ENCODE results near the gene TLCD2. TPM values are rescaled to one million over a fixed set of nuclear protein-coding genes. Genes with fewer than 3 reads are reported as not detected.

Gene TLCD2
- total and polyA plus RNA-seq, 2 of the 13 experiments (the other 11 are each of a cell fraction or from before 2014, with no cell fraction given) = 0.90 to 1.1 TPM

- TF ChIP-seq HDAC1 (CRISPR knock-in tag; IDR thresholded peaks at IDR 0.05) = no peak
- 0 out of 2 replicates have a peak, but pooled peaks have one; percentile 54 for TF ChIP-seq ZNF343 (CRISPR knock-in tag; IDR thresholded peaks at IDR 0.05)
- TF ChIP-seq ZFP36L1 (CRISPR knock-in tag; IDR thresholded peaks at IDR 0.05) = no peak
- TF ChIP-seq LRRFIP1 (CRISPR knock-in tag; conservative IDR thresholded peaks at IDR 0.05) = no peak
- no peak for TF ChIP-seq ZNF691 (CRISPR knock-in tag; IDR thresholded peaks at IDR 0.05; ENCODE audit: borderline replicate concordance, low read depth)
- TF ChIP-seq HDAC2 (CRISPR knock-in tag; IDR thresholded peaks at IDR 0.05) = no peak
- 0 out of 2 replicates have a peak, but pooled peaks have one; percentile 86 for TF ChIP-seq ZNF251 (CRISPR knock-in tag; IDR thresholded peaks at IDR 0.05)
- TF ChIP-seq SPEN (CRISPR knock-in tag; IDR thresholded peaks at IDR 0.05; ENCODE audit: low read depth) = no peak; the same call in 1 of the 2 replicates
- TF ChIP-seq ZNF282 (IDR thresholded peaks at IDR 0.05; ENCODE audit: partially characterized antibody) = no peak
- no peak for TF ChIP-seq ZKSCAN5 (CRISPR knock-in tag; IDR thresholded peaks at IDR 0.05)
- no peak for TF ChIP-seq IKZF5 (CRISPR knock-in tag; IDR thresholded peaks at IDR 0.05)
- TF ChIP-seq RORA (CRISPR knock-in tag; IDR thresholded peaks at IDR 0.05) = no peak
- TF ChIP-seq GTF2F1 (IDR thresholded peaks at IDR 0.05; ENCODE audit: low read length) = no peak
- TF ChIP-seq ZNF580 (CRISPR knock-in tag; IDR thresholded peaks at IDR 0.05; ENCODE audit: borderline replicate concordance, low read depth) = no peak
- no peak for TF ChIP-seq ZNF234 (CRISPR knock-in tag; conservative IDR thresholded peaks at IDR 0.05)
- TF ChIP-seq ZNF34 (CRISPR knock-in tag; IDR thresholded peaks at IDR 0.05; ENCODE audit: borderline replicate concordance) = no peak
- TF ChIP-seq NCOR1 (IDR thresholded peaks at IDR 0.05; ENCODE audit: borderline replicate concordance, low read length) = no peak
- peak; percentile 69; the same call in 1 of the 2 replicates for TF ChIP-seq ZNF546 (CRISPR knock-in tag; conservative IDR thresholded peaks at IDR 0.05)
- TF ChIP-seq ZNF773 (CRISPR knock-in tag; IDR thresholded peaks at IDR 0.05; ENCODE audit: borderline replicate concordance) = no peak
- no peak for TF ChIP-seq ZSCAN20 (CRISPR knock-in tag; IDR thresholded peaks at IDR 0.05; ENCODE audit: borderline replicate concordance)
- TF ChIP-seq IKZF4 (CRISPR knock-in tag; IDR thresholded peaks at IDR 0.05; ENCODE audit: borderline replicate concordance, low read depth, not compliant biosample characterization) = no peak
- no peak for TF ChIP-seq ARHGAP35 (CRISPR knock-in tag; IDR thresholded peaks at IDR 0.05; ENCODE audit: borderline replicate concordance)
- TF ChIP-seq ZNF460 (CRISPR knock-in tag; IDR thresholded peaks at IDR 0.05; ENCODE audit: borderline replicate concordance) = no peak
- TF ChIP-seq ZFY (CRISPR knock-in tag; IDR thresholded peaks at IDR 0.05) = peak; percentile 48
- TF ChIP-seq ZNF777 (CRISPR knock-in tag; IDR thresholded peaks at IDR 0.05) = no peak
- TF ChIP-seq ZNF558 (CRISPR knock-in tag; IDR thresholded peaks at IDR 0.05; ENCODE audit: borderline replicate concordance) = no peak
- 0 out of 2 replicates have a peak, but pooled peaks have one; percentile 34 for TF ChIP-seq HOXA7 (CRISPR knock-in tag; IDR thresholded peaks at IDR 0.05)
- no peak for TF ChIP-seq FLYWCH1 (CRISPR knock-in tag; IDR thresholded peaks at IDR 0.05)
Measured at GRCh38 chr17:1735834-1736347, 25.7 kb upstream of the TLCD2 start (continued).

Measured in HepG2 (cell line).